SK-N-SH treated with all-trans-retinoic acid at 6 μM for 48 hours (cell line): ENCODE data around the gene RBFOX1.

ENCODE experiments used
- ATAC-seq: fragments of 200-7000 bp; cut with Tn5 transposase; 3 replicates; pipeline ENCODE4 v1.9.1; 2020; ENCODE audit warnings: mild to moderate bottlenecking, moderate library complexity
- ARNTL ChIP-seq: fragments of 450-650 bp; formaldehyde crosslinking; IDR thresholded peaks from 2 replicates; pipeline ENCODE4 v1.5.0; 2020; ENCODE audit warnings: low read depth, mild to moderate bottlenecking, moderate library complexity, borderline replicate concordance
- BACH2 ChIP-seq: fragments of 250-450 bp; sonication (Bioruptor Pico); IDR thresholded peaks from 2 replicates; pipeline ENCODE4 v1.9.0; 2021; ENCODE audit warnings: mild to moderate bottlenecking, borderline replicate concordance
- CREB5 ChIP-seq: fragments of 250-450 bp; sonication (Bioruptor Pico); IDR thresholded peaks from 2 replicates; pipeline ENCODE4 v1.5.1; 2020; ENCODE audit warnings: low read depth, mild to moderate bottlenecking, moderate library complexity
- CSRNP3 ChIP-seq: fragments of 250-450 bp; sonication (Bioruptor Pico); IDR thresholded peaks from 2 replicates; pipeline ENCODE4 v1.5.1; 2021; ENCODE audit warnings: mild to moderate bottlenecking, moderate library complexity
- ESRRG ChIP-seq: fragments of 250-450 bp; sonication (Bioruptor Pico); IDR thresholded peaks from 2 replicates; pipeline ENCODE4 v1.6.1; 2021; ENCODE audit warnings: mild to moderate bottlenecking
- ISL1 ChIP-seq: fragments of 250-450 bp; sonication (Bioruptor Pico); IDR thresholded peaks from 2 replicates; pipeline ENCODE4 v2.1.2; 2022; ENCODE audit warnings: mild to moderate bottlenecking, moderate library complexity
- OSR1 ChIP-seq: fragments of 250-450 bp; sonication (Bioruptor Pico); IDR thresholded peaks from 2 replicates; pipeline ENCODE4 v1.8.0; 2022; ENCODE audit warnings: moderate library complexity, mild to moderate bottlenecking, inconsistent platforms
- PATZ1 ChIP-seq: fragments of 250-450 bp; sonication (Bioruptor Pico); IDR thresholded peaks from 2 replicates; pipeline ENCODE4 v1.8.0; 2020; ENCODE audit warnings: mild to moderate bottlenecking, moderate library complexity, borderline replicate concordance
- POU6F1 ChIP-seq: fragments of 250-450 bp; sonication (Bioruptor Pico); IDR thresholded peaks from 2 replicates; pipeline ENCODE4 v1.8.0; 2021; ENCODE audit warnings: low read depth, mild to moderate bottlenecking, moderate library complexity, borderline replicate concordance
- PPARA ChIP-seq: fragments of 250-450 bp; sonication (Bioruptor Pico); IDR thresholded peaks from 2 replicates; pipeline ENCODE4 v1.5.0; 2020; ENCODE audit warnings: mild to moderate bottlenecking, borderline replicate concordance
- RARB ChIP-seq: fragments of 250-450 bp; sonication (Bioruptor Pico); IDR thresholded peaks from 2 replicates; pipeline ENCODE4 v1.8.0; 2021; ENCODE audit warnings: mild to moderate bottlenecking, moderate library complexity
- SNAI2 ChIP-seq: fragments of 250-450 bp; sonication (Bioruptor Pico); IDR thresholded peaks from 2 replicates; pipeline ENCODE4 v1.5.0; 2020; ENCODE audit warnings: mild to moderate bottlenecking, moderate library complexity
- TCF4 ChIP-seq: fragments of 250-450 bp; sonication (Bioruptor Pico); IDR thresholded peaks from 2 replicates; pipeline ENCODE4 v1.8.0; 2021; ENCODE audit warnings: mild to moderate bottlenecking, moderate library complexity, borderline replicate concordance
- TOX ChIP-seq: fragments of 250-450 bp; sonication (Bioruptor Pico); IDR thresholded peaks from 2 replicates; pipeline ENCODE4 v1.8.0; 2021; ENCODE audit warnings: mild to moderate bottlenecking, moderate library complexity, borderline replicate concordance
- TSHZ2 ChIP-seq: fragments of 250-450 bp; sonication (Bioruptor Pico); IDR thresholded peaks from 2 replicates; pipeline ENCODE4 v1.5.0; 2020; ENCODE audit warnings: mild to moderate bottlenecking, moderate library complexity
- ZC3H10 ChIP-seq: fragments of 250-450 bp; sonication (Bioruptor Pico); IDR thresholded peaks from 2 replicates; pipeline ENCODE4 v1.5.1; 2021; ENCODE audit warnings: mild to moderate bottlenecking, moderate library complexity
- ZFP3 ChIP-seq: fragments of 250-450 bp; sonication (Bioruptor Pico); IDR thresholded peaks from 2 replicates; pipeline ENCODE4 v1.5.0; 2020; ENCODE audit warnings: mild to moderate bottlenecking, moderate library complexity
- ZNF565 ChIP-seq: fragments of 450-650 bp; formaldehyde crosslinking; conservative IDR thresholded peaks from 2 replicates; pipeline ENCODE4 v1.5.0; 2020; ENCODE audit warnings: low read depth, mild to moderate bottlenecking, moderate library complexity
- ZNF70 ChIP-seq: fragments of 450-650 bp; formaldehyde crosslinking; IDR thresholded peaks from 2 replicates; pipeline ENCODE4 v1.5.0; 2020; ENCODE audit warnings: mild to moderate bottlenecking, moderate library complexity
- ZNF8 ChIP-seq: fragments of 450-650 bp; formaldehyde crosslinking; IDR thresholded peaks from 2 replicates; pipeline ENCODE4 v1.5.0; 2020; ENCODE audit warnings: mild to moderate bottlenecking, moderate library complexity

Gene RBFOX1

GRCh38 chr16:7624871-7625766 is 292.5 kb downstream of the RBFOX1 start:
- TF ChIP-seq OSR1, result no peak
- TF ChIP-seq RARB, result no peak
- TF ChIP-seq ZC3H10 (CRISPR knock-in tag), result no peak
- no peak for TF ChIP-seq ZFP3
- TF ChIP-seq SNAI2 (CRISPR knock-in tag), result no peak
- ATAC-seq, result no peak

GRCh38 chr16:7628981-7629380 is 296.3 kb downstream of the RBFOX1 start:
- ATAC-seq, result no peak
- TF ChIP-seq TCF4 (CRISPR knock-in tag), result no peak
- TF ChIP-seq ISL1 (CRISPR knock-in tag), result no peak
- TF ChIP-seq BACH2 (CRISPR knock-in tag), result no peak
- TF ChIP-seq ZNF70 (CRISPR knock-in tag), result no peak
- no peak for TF ChIP-seq CREB5 (CRISPR knock-in tag)
- no peak for TF ChIP-seq ZC3H10 (CRISPR knock-in tag)
- no peak for TF ChIP-seq ZNF565 (CRISPR knock-in tag)
- no peak for TF ChIP-seq CSRNP3 (CRISPR knock-in tag)
- TF ChIP-seq TSHZ2 (CRISPR knock-in tag), result no peak
- TF ChIP-seq POU6F1, result no peak
- no peak for TF ChIP-seq ESRRG (CRISPR knock-in tag)
- no peak for TF ChIP-seq ZNF8 (CRISPR knock-in tag)
- TF ChIP-seq TOX, result no peak
- TF ChIP-seq OSR1, result no peak
- TF ChIP-seq SNAI2 (CRISPR knock-in tag), result no peak
- no peak for TF ChIP-seq PATZ1
- TF ChIP-seq RARB, result no peak
- no peak for TF ChIP-seq PPARA (CRISPR knock-in tag)

GRCh38 chr16:7629571-7629970 is 296.9 kb downstream of the RBFOX1 start:
- no peak for ATAC-seq
- TF ChIP-seq TCF4 (CRISPR knock-in tag) (no peak), ZNF565 (CRISPR knock-in tag) (no peak), ZC3H10 (CRISPR knock-in tag) (no peak), CREB5 (CRISPR knock-in tag) (no peak), ARNTL (CRISPR knock-in tag) (no peak), PPARA (CRISPR knock-in tag) (no peak), ZFP3 (no peak), TSHZ2 (CRISPR knock-in tag) (no peak), PATZ1 (no peak), ISL1 (CRISPR knock-in tag) (no peak), SNAI2 (CRISPR knock-in tag) (no peak)
